ENCODE results near the gene ACSL6. TPM values are rescaled to one million over a fixed set of nuclear protein-coding genes. Genes with fewer than 3 reads are reported as not detected.

The ACSL6 gene
- total and polyA plus RNA-seq, 4 donors: 0.10 to 6.7 (median 0.38) TPM

DNA sequence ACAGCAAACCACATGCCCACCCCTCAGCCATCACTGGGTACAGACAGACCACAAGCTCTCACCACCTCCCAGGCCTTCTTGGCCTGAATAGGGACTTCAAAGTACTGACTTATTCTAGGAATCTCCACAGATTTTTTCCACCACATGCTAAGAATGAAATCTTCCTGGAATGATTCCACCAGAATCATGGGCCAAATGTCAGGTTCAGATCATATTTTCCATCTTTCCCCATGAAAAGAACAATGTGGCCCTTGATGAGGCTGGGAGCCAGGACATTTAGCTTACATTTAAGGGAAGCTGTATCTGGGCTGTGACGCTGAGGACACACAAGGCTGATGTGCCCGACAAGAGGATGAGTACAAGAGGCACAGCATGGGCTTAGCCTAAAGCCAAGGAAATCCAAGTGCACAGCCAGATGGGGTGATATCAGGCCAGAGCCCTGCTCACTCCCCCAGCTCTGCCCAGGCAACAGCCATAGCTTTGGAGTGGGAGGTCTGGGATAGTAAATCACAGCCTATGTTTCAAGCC lies 28.1 kb downstream of the ACSL6 start:
- no peak overlapping the region for H3K27ac ChIP-seq (ENCODE audit: low read depth in 1 of 2, low read length in 1 of 2)
- no peaks in the 10 kb centered on the region for H3K9me3 ChIP-seq (ENCODE audit: control insufficient read depth in 4 of 4, insufficient read depth in 3 of 4, low read length in 3 of 4)
- H3K27me3 ChIP-seq (ENCODE audit: control insufficient read depth in 3 of 3, insufficient read depth in 3 of 3, low read length in 2 of 3): peaks cover 0 to 2% (median 0%) of the 10 kb centered on the region in 3 donors
- WGBS, 2 donors: 67 to 87% methylated on average over 2 of the region's 2 CpGs
- no peak overlapping the region for H3K9ac ChIP-seq (ENCODE audit: insufficient read depth in 1 of 2, low read length in 2 of 2)
- H3K4me1 ChIP-seq (ENCODE audit: control insufficient read depth in 5 of 5, insufficient read depth in 5 of 5, low read length in 5 of 5): no peaks in the 10 kb centered on the region
- ATAC-seq (ENCODE audit: insufficient read depth, low FRiP score): no peak
- no peak for DNase-seq
- no peak for TF ChIP-seq CTCF (IDR thresholded peaks at IDR 0.05; ENCODE audit: control extremely low read depth, extremely low read depth)
- no peaks in the 10 kb centered on the region for H3K36me3 ChIP-seq (ENCODE audit: control insufficient read depth in 4 of 4, insufficient read depth in 4 of 4, low read length in 4 of 4)
- no peak overlapping the region for H3K4me3 ChIP-seq

DNA sequence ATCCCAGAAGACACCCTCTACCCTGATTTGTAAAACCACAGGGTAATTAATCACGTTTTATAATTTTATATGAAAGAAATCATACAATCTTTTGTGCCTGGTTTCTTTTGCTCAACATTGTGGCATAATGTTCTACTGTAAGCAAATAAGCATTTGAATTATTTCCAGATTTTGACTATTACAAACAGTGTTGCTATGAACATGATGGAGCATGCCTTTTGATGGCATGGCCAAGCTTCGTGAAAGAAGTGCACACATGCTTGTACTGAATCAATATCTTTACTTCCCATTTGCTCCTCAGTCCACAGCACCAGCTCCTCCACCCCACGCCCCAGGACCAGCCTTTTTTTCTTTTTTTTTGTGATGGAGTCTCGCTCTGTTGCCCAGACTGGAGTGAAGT lies 29.9 kb downstream of the ACSL6 start:
- H3K9me3 ChIP-seq (ENCODE audit: control insufficient read depth in 4 of 4, insufficient read depth in 3 of 4, low read length in 3 of 4): no peaks in the 10 kb centered on the region
- WGBS, 2 donors: 79 to 82% methylated on average over 4 of the region's 4 CpGs
- no peak for ATAC-seq (ENCODE audit: insufficient read depth, low FRiP score)
- no peaks in the 10 kb centered on the region for H3K36me3 ChIP-seq (ENCODE audit: control insufficient read depth in 4 of 4, insufficient read depth in 4 of 4, low read length in 4 of 4)
- no peak overlapping the region for H3K9ac ChIP-seq (ENCODE audit: insufficient read depth in 1 of 2, low read length in 2 of 2)
- no peak overlapping the region for H3K27ac ChIP-seq (ENCODE audit: low read depth in 1 of 2, low read length in 1 of 2)
- peaks cover 0 to 2% (median 0%) of the 10 kb centered on the region in 3 donors for H3K27me3 ChIP-seq (ENCODE audit: control insufficient read depth in 3 of 3, insufficient read depth in 3 of 3, low read length in 2 of 3)
- H3K4me1 ChIP-seq (ENCODE audit: control insufficient read depth in 5 of 5, insufficient read depth in 5 of 5, low read length in 5 of 5): peaks cover 0 to 2% (median 0%) of the 10 kb centered on the region in 5 donors
- no peak overlapping the region for H3K4me3 ChIP-seq
- DNase-seq: no peak
- no peak for TF ChIP-seq CTCF (IDR thresholded peaks at IDR 0.05; ENCODE audit: control extremely low read depth, extremely low read depth)

DNA sequence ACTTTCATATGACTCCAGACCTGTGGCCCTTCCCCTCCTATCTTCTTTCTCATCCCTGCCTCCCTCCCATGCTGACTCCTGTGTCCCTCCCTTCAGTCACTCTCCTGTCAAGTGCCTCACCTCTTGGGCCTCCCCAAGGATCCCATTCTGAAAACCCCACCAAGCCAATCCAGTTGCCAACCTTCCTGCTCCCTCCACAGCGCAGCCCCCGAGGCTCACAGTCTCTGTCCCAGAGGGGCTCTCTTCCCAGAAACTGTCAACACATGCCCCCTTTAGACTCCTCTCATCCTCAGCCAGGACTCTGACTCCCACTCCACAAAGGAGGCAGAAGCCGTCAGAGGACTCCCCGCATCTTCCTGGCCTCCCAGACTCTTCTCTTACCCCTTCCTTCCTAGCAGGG lies 30.8 kb downstream of the ACSL6 start:
- Histone ChIP-seq H3K9me3 (ENCODE audit: control insufficient read depth in 4 of 4, insufficient read depth in 3 of 4, low read length in 3 of 4) (no peaks in the 10 kb centered on the region), H3K27me3 (ENCODE audit: control insufficient read depth in 3 of 3, insufficient read depth in 3 of 3, low read length in 2 of 3) (peaks cover 0 to 2% (median 0%) of the 10 kb centered on the region in 3 donors), H3K4me1 (ENCODE audit: control insufficient read depth in 5 of 5, insufficient read depth in 5 of 5, low read length in 5 of 5) (peaks cover 0 to 2% (median 0%) of the 10 kb centered on the region in 5 donors), H3K36me3 (ENCODE audit: control insufficient read depth in 4 of 4, insufficient read depth in 4 of 4, low read length in 4 of 4) (no peaks in the 10 kb centered on the region), H3K4me3 (no peak overlapping the region), H3K27ac (ENCODE audit: low read depth in 1 of 2, low read length in 1 of 2) (no peak overlapping the region), H3K9ac (ENCODE audit: insufficient read depth in 1 of 2, low read length in 2 of 2) (no peak overlapping the region)
- 84 to 95% methylated on average over 4 of the region's 4 CpGs for WGBS, 2 donors
- DNase-seq (no peak), ATAC-seq (ENCODE audit: insufficient read depth, low FRiP score) (no peak)
- TF ChIP-seq CTCF (IDR thresholded peaks at IDR 0.05; ENCODE audit: control extremely low read depth, extremely low read depth): no peak

DNA sequence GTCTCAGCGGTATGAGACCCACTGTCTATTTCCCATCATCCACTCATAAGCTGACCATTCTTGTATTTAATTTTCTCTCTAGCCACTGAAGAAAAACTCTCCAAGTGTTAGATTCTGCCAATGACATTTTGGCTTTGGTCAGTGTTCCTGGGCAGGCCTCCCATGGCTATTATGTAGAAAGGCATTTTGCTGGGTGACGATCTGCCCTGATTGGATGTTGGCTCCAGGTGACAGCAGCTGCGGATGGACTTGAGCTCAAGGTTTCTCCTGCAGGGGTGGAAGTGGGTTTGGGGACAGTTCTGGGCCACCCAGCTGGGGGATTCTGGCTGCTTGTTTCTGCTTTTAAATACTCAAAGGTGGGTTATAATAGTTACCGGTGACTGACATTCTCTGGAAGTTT lies 31.6 kb downstream of the ACSL6 start:
- H3K4me1 ChIP-seq (ENCODE audit: control insufficient read depth in 5 of 5, insufficient read depth in 5 of 5, low read length in 5 of 5): peaks cover 0 to 2% (median 0%) of the 10 kb centered on the region in 5 donors
- H3K9me3 ChIP-seq (ENCODE audit: control insufficient read depth in 4 of 4, insufficient read depth in 3 of 4, low read length in 3 of 4): no peaks in the 10 kb centered on the region
- H3K36me3 ChIP-seq (ENCODE audit: control insufficient read depth in 4 of 4, insufficient read depth in 4 of 4, low read length in 4 of 4): no peaks in the 10 kb centered on the region
- DNase-seq: no peak
- whole genome bisulfite sequencing, 2 donors: 79 to 98% methylated on average over 4 of the region's 4 CpGs
- ATAC-seq (ENCODE audit: insufficient read depth, low FRiP score): no peak
- H3K4me3 ChIP-seq: no peak overlapping the region
- no peak for TF ChIP-seq CTCF (IDR thresholded peaks at IDR 0.05; ENCODE audit: control extremely low read depth, extremely low read depth)
- H3K27ac ChIP-seq (ENCODE audit: low read depth in 1 of 2, low read length in 1 of 2): no peak overlapping the region
- H3K9ac ChIP-seq (ENCODE audit: insufficient read depth in 1 of 2, low read length in 2 of 2): no peak overlapping the region
- H3K27me3 ChIP-seq (ENCODE audit: control insufficient read depth in 3 of 3, insufficient read depth in 3 of 3, low read length in 2 of 3): peaks cover 0 to 2% (median 0%) of the 10 kb centered on the region in 3 donors

Measured in lung (tissue), 12 donors.